ENCODE results near the gene P2RX7. TPM values are rescaled to one million over a fixed set of nuclear protein-coding genes. Genes with fewer than 3 reads are reported as not detected.
"Not testable (repeated sequence)": the region's sequence is repeated elsewhere in the genome, so short reads cannot be mapped to it uniquely, and the experiment has no call there.

The P2RX7 gene
- total RNA-seq, 1 experiment from 2014 or later = 0.23 TPM

GRCh38 chr12:121156365-121156764, 23.7 kb downstream of the P2RX7 start:
- ChIA-PET CTCF (no interaction called here), POLR2A (interaction anchor here (0.6 kb wide), 1 partner anchor 37 kb away, joined by 3 read pairs; no protein-coding TSS in a partner anchor)
- H3K27ac ChIP-seq (ENCODE audit: low read length) = no peak overlapping the region
- H3K4me1 ChIP-seq (ENCODE audit: control insufficient read depth, insufficient read depth, low read length) = no peaks in the 10 kb centered on the region
- no TSS peak for BruUV-seq (replicated peaks)
- TF ChIP-seq SIN3A (IDR thresholded peaks at IDR 0.05; ENCODE audit: borderline replicate concordance, insufficient read depth, low read depth, low read length) = no peak
- TF ChIP-seq CTCF (IDR thresholded peaks at IDR 0.05) = no peak
- TF ChIP-seq TCF7L2 (IDR thresholded peaks at IDR 0.05; ENCODE audit: low read depth, low read length) = no peak
- TF ChIP-seq POLR2AphosphoS5 (IDR thresholded peaks at IDR 0.05; ENCODE audit: low read depth, low read length) = no peak
- TF ChIP-seq REST (IDR thresholded peaks at IDR 0.05; ENCODE audit: insufficient read depth in 1 of 2, low read depth in 2 of 2, low read length in 1 of 2) = no peak
- H3K36me3 ChIP-seq (ENCODE audit: control insufficient read depth, insufficient read depth, low read length) = no peaks in the 10 kb centered on the region
- in situ Hi-C loops (cut with HindIII; ENCODE audit: low pct_unique_long_range_greater_than_20kb, low sequenced_read_pairs) (no loop called here), intact Hi-C loops (cut with micrococcal nuclease; ENCODE audit: unreplicated experiment) (no loop called here)
- no peak overlapping the region for H3K4me3 ChIP-seq (ENCODE audit: low read depth in 2 of 2, low read length in 2 of 2)
- H3K27me3 ChIP-seq (ENCODE audit: control insufficient read depth, insufficient read depth, low read length) = 0 out of 2 replicates have a peak, but pooled peaks cover 2% of the 10 kb centered on the region
- no peak for DNase-seq (ENCODE audit: low read depth, low spot score)
- no peak for ATAC-seq
- 0 out of 2 replicates have a peak, but pooled peaks cover 4% of the 10 kb centered on the region for H3K9me3 ChIP-seq (ENCODE audit: control insufficient read depth, insufficient read depth, low read depth, low read length)

- Histone ChIP-seq H3K27ac (ENCODE audit: low read length) (no peak overlapping the region), H3K36me3 (ENCODE audit: control insufficient read depth, insufficient read depth, low read length) (no peaks in the 10 kb centered on the region), H3K9me3 (ENCODE audit: control insufficient read depth, insufficient read depth, low read depth, low read length) (0 out of 2 replicates have a peak, but pooled peaks cover 4% of the 10 kb centered on the region), H3K27me3 (ENCODE audit: control insufficient read depth, insufficient read depth, low read length) (0 out of 2 replicates have a peak, but pooled peaks cover 2% of the 10 kb centered on the region), H3K4me3 (ENCODE audit: low read depth in 2 of 2, low read length in 2 of 2) (no peak overlapping the region), H3K4me1 (ENCODE audit: control insufficient read depth, insufficient read depth, low read length) (no peaks in the 10 kb centered on the region)
- TF ChIP-seq REST (IDR thresholded peaks at IDR 0.05; ENCODE audit: insufficient read depth in 1 of 2, low read depth in 2 of 2, low read length in 1 of 2) = no peak
- TF ChIP-seq TCF7L2 (IDR thresholded peaks at IDR 0.05; ENCODE audit: low read depth, low read length) = no peak
- TF ChIP-seq SIN3A (IDR thresholded peaks at IDR 0.05; ENCODE audit: borderline replicate concordance, insufficient read depth, low read depth, low read length) = no peak
- no peak for TF ChIP-seq CTCF (IDR thresholded peaks at IDR 0.05)
- no peak for TF ChIP-seq POLR2AphosphoS5 (IDR thresholded peaks at IDR 0.05; ENCODE audit: low read depth, low read length)
- no TSS peak for BruUV-seq (replicated peaks)
- in situ Hi-C loops (cut with HindIII; ENCODE audit: low pct_unique_long_range_greater_than_20kb, low sequenced_read_pairs) (no loop called here), intact Hi-C loops (cut with micrococcal nuclease; ENCODE audit: unreplicated experiment) (no loop called here)
- POLR2A ChIA-PET = no interaction called here
- no peak for ATAC-seq
- no peak for DNase-seq (ENCODE audit: low read depth, low spot score)
- CTCF ChIA-PET = no interaction called here
These were observed 25.4 kb downstream of the P2RX7 start for GRCh38 chr12:121158085-121158484.

- in situ Hi-C loops (cut with HindIII; ENCODE audit: low pct_unique_long_range_greater_than_20kb, low sequenced_read_pairs); POLR2A ChIA-PET; H3K4me3 ChIP-seq (ENCODE audit: low read depth in 2 of 2, low read length in 2 of 2); H3K4me1 ChIP-seq (ENCODE audit: control insufficient read depth, insufficient read depth, low read length); H3K36me3 ChIP-seq (ENCODE audit: control insufficient read depth, insufficient read depth, low read length); ATAC-seq; H3K27ac ChIP-seq (ENCODE audit: low read length); CTCF ChIA-PET; H3K9me3 ChIP-seq (ENCODE audit: control insufficient read depth, insufficient read depth, low read depth, low read length); intact Hi-C loops (cut with micrococcal nuclease; ENCODE audit: unreplicated experiment); BruUV-seq (replicated peaks); H3K27me3 ChIP-seq (ENCODE audit: control insufficient read depth, insufficient read depth, low read length); DNase-seq (ENCODE audit: low read depth, low spot score): not testable (repeated sequence)
These were observed 26.2 kb downstream of the P2RX7 start for GRCh38 chr12:121158728-121159351.

Measured in Panc1 (cell line).